ENCODE results near the gene EXT2. TPM values are rescaled to one million over a fixed set of nuclear protein-coding genes. Genes with fewer than 3 reads are reported as not detected.
A peak's percentile ranks its signal among the peaks of the same experiment; 100 is the strongest.

The EXT2 gene
- total and polyA plus RNA-seq, 2 of the 13 experiments (the other 11 are each of a cell fraction or from before 2014, with no cell fraction given): 61.5 to 68.7 TPM

DNA sequence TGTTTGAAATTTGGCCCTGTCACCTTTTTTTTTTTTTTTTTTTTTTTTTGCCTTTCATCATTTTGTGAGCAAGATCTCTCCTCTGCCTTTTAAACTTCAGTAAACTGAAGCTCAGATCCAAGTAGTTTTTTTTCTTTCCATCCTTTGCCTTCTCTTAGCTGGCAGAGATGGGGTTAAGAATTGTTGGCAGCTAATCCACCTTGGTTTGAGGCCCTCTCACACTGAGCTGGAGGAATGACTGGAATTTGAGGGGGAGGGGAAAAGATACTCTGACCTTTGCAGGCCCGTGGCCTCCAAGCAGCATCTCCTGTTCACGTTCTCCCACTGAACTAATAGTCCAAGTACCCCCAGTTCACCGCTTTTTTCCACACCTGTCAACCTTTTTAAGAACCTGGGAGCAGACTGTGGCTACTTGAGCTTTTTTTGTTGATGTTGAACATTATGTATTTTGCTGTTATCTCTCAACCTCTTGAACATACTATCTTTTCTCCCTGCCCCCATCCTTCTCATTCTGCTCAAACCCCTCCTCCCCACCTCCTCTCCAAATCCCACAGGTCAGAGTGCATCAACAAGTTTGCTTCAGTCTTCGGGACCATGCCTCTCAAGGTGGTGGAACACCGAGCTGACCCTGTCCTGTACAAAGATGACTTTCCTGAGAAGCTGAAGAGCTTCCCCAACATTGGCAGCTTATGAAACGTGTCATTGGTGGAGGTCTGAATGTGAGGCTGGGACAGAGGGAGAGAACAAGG lies 148.3 kb downstream of the EXT2 start (continued):
- TF ChIP-seq, protein P1, sequence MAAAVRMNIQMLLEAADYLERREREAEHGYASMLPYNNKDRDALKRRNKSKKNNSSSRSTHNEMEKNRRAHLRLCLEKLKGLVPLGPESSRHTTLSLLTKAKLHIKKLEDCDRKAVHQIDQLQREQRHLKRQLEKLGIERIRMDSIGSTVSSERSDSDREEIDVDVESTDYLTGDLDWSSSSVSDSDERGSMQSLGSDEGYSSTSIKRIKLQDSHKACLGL (CRISPR knock-in tag; IDR thresholded peaks at IDR 0.05): no peak
- TF ChIP-seq NFE2 (CRISPR knock-in tag; IDR thresholded peaks at IDR 0.05) (no peak), THAP11 (CRISPR knock-in tag; IDR thresholded peaks at IDR 0.05) (peak; percentile 51; the same call in 1 of the 2 replicates), ATM (IDR thresholded peaks at IDR 0.05; ENCODE audit: borderline replicate concordance) (no peak), TBL1XR1 (IDR thresholded peaks at IDR 0.05; ENCODE audit: borderline replicate concordance, low read length, partially characterized antibody) (no peak), ZNF556 (CRISPR knock-in tag; IDR thresholded peaks at IDR 0.05; ENCODE audit: borderline replicate concordance) (no peak), ZNF724P (CRISPR knock-in tag; IDR thresholded peaks at IDR 0.05; ENCODE audit: borderline replicate concordance) (no peak), ZNF3 (CRISPR knock-in tag; IDR thresholded peaks at IDR 0.05) (no peak), SIX4 (CRISPR knock-in tag; IDR thresholded peaks at IDR 0.05) (no peak), ZNF326 (CRISPR knock-in tag; IDR thresholded peaks at IDR 0.05; ENCODE audit: borderline replicate concordance) (no peak), ZNF30 (CRISPR knock-in tag; IDR thresholded peaks at IDR 0.05) (no peak), NFE2L2 (IDR thresholded peaks at IDR 0.05; ENCODE audit: low read length) (no peak), NCOA2 (CRISPR knock-in tag; IDR thresholded peaks at IDR 0.05) (peak; percentile 74), HMG20A (CRISPR knock-in tag; IDR thresholded peaks at IDR 0.05; ENCODE audit: borderline replicate concordance) (no peak)
- TF ChIP-seq, protein P2, sequence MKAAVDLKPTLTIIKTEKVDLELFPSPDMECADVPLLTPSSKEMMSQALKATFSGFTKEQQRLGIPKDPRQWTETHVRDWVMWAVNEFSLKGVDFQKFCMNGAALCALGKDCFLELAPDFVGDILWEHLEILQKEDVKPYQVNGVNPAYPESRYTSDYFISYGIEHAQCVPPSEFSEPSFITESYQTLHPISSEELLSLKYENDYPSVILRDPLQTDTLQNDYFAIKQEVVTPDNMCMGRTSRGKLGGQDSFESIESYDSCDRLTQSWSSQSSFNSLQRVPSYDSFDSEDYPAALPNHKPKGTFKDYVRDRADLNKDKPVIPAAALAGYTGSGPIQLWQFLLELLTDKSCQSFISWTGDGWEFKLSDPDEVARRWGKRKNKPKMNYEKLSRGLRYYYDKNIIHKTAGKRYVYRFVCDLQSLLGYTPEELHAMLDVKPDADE (CRISPR knock-in tag; IDR thresholded peaks at IDR 0.05): no peak
- TF ChIP-seq, protein P3, sequence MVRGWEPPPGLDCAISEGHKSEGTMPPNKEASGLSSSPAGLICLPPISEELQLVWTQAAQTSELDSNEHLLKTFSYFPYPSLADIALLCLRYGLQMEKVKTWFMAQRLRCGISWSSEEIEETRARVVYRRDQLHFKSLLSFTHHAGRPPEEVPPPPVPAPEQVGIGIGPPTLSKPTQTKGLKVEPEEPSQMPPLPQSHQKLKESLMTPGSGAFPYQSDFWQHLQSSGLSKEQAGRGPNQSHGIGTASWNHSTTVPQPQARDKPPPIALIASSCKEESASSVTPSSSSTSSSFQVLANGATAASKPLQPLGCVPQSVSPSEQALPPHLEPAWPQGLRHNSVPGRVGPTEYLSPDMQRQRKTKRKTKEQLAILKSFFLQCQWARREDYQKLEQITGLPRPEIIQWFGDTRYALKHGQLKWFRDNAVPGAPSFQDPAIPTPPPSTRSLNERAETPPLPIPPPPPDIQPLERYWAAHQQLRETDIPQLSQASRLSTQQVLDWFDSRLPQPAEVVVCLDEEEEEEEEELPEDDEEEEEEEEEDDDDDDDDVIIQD (CRISPR knock-in tag; IDR thresholded peaks at IDR 0.05; ENCODE audit: low read depth): 0 out of 2 replicates have a peak, but pooled peaks have one; percentile 39
- TF ChIP-seq, protein P4, sequence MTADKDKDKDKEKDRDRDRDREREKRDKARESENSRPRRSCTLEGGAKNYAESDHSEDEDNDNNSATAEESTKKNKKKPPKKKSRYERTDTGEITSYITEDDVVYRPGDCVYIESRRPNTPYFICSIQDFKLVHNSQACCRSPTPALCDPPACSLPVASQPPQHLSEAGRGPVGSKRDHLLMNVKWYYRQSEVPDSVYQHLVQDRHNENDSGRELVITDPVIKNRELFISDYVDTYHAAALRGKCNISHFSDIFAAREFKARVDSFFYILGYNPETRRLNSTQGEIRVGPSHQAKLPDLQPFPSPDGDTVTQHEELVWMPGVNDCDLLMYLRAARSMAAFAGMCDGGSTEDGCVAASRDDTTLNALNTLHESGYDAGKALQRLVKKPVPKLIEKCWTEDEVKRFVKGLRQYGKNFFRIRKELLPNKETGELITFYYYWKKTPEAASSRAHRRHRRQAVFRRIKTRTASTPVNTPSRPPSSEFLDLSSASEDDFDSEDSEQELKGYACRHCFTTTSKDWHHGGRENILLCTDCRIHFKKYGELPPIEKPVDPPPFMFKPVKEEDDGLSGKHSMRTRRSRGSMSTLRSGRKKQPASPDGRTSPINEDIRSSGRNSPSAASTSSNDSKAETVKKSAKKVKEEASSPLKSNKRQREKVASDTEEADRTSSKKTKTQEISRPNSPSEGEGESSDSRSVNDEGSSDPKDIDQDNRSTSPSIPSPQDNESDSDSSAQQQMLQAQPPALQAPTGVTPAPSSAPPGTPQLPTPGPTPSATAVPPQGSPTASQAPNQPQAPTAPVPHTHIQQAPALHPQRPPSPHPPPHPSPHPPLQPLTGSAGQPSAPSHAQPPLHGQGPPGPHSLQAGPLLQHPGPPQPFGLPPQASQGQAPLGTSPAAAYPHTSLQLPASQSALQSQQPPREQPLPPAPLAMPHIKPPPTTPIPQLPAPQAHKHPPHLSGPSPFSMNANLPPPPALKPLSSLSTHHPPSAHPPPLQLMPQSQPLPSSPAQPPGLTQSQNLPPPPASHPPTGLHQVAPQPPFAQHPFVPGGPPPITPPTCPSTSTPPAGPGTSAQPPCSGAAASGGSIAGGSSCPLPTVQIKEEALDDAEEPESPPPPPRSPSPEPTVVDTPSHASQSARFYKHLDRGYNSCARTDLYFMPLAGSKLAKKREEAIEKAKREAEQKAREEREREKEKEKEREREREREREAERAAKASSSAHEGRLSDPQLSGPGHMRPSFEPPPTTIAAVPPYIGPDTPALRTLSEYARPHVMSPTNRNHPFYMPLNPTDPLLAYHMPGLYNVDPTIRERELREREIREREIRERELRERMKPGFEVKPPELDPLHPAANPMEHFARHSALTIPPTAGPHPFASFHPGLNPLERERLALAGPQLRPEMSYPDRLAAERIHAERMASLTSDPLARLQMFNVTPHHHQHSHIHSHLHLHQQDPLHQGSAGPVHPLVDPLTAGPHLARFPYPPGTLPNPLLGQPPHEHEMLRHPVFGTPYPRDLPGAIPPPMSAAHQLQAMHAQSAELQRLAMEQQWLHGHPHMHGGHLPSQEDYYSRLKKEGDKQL (CRISPR knock-in tag; IDR thresholded peaks at IDR 0.05; ENCODE audit: low read depth): no peak
- TF ChIP-seq, protein P5, sequence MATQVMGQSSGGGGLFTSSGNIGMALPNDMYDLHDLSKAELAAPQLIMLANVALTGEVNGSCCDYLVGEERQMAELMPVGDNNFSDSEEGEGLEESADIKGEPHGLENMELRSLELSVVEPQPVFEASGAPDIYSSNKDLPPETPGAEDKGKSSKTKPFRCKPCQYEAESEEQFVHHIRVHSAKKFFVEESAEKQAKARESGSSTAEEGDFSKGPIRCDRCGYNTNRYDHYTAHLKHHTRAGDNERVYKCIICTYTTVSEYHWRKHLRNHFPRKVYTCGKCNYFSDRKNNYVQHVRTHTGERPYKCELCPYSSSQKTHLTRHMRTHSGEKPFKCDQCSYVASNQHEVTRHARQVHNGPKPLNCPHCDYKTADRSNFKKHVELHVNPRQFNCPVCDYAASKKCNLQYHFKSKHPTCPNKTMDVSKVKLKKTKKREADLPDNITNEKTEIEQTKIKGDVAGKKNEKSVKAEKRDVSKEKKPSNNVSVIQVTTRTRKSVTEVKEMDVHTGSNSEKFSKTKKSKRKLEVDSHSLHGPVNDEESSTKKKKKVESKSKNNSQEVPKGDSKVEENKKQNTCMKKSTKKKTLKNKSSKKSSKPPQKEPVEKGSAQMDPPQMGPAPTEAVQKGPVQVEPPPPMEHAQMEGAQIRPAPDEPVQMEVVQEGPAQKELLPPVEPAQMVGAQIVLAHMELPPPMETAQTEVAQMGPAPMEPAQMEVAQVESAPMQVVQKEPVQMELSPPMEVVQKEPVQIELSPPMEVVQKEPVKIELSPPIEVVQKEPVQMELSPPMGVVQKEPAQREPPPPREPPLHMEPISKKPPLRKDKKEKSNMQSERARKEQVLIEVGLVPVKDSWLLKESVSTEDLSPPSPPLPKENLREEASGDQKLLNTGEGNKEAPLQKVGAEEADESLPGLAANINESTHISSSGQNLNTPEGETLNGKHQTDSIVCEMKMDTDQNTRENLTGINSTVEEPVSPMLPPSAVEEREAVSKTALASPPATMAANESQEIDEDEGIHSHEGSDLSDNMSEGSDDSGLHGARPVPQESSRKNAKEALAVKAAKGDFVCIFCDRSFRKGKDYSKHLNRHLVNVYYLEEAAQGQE (IDR thresholded peaks at IDR 0.05; ENCODE audit: borderline replicate concordance in 1 of 2, low read depth in 1 of 2, low read length in 2 of 2): no peak
